Left colon (tissue), 2 donors: ENCODE measurements around the gene TATDN2. TPM values are rescaled to one million over a fixed set of nuclear protein-coding genes. Genes with fewer than 3 reads are reported as not detected.

Experiments used
- microRNA-seq, 2 donors: library from miRNA; unstranded; fragments of <30 nt; microRNA quantifications; one replicate each; pipeline versions ENCODE4 v1.1.0 to v1.2.0, GENCODE V29; 2020
- total RNA-seq, 2 donors: library from RNA; stranded (reverse); fragmentation: NEBNext Ultra II Directional; extraction: Animal tissue kit (Norgen Biotek cat#: 25700); gene quantifications; one replicate each; pipeline ENCODE4 v1.2.1, GENCODE V29; 2021
- donor health status: DM: no; HTN: no; CAD: no.
- donor health status: DM: yes; HTN: yes; CAD: no.

The TATDN2 gene
- total RNA-seq, 2 donors from 2014 or later = 30.2 to 37.9 TPM

Small RNA genes lying within 50 kb of the gene (microRNA-seq; reads per million reads assigned to microRNA genes)
- 0 to 0.53 reads per million in 2 donors for gene MIR378B

Other genes starting within 250 kb of the TATDN2 start
- gene FANCD2, start 222.0 kb upstream of the TATDN2 start, total RNA-seq = 10 to 100 TPM in 1 of 2 donors, 1 to 10 TPM in 1; 5.1 to 10.0 TPM
- not detected for gene FANCD2OS, start 140.2 kb upstream of the TATDN2 start, total RNA-seq
- 10 to 100 TPM; 79.7 to 84.8 TPM for gene BRK1, start 132.8 kb upstream of the TATDN2 start, total RNA-seq
- gene VHL, start 106.7 kb upstream of the TATDN2 start, total RNA-seq = 10 to 100 TPM; 36.4 to 37.6 TPM
- gene IRAK2, start 83.5 kb upstream of the TATDN2 start, total RNA-seq = 1 to 10 TPM; 1.7 to 3.4 TPM
- 1 to 10 TPM in 1 of 2 donors, under 1 TPM in 1; 0.75 to 1.1 TPM for gene GHRL, start 44.5 kb downstream of the TATDN2 start, total RNA-seq
- 100 to 1,000 TPM; 107 to 134 TPM for gene SEC13, start 72.7 kb downstream of the TATDN2 start, total RNA-seq